Karpas-422 (cell line): ENCODE measurements around the gene EYA2. TPM values are rescaled to one million over a fixed set of nuclear protein-coding genes. Genes with fewer than 3 reads are reported as not detected.

Experiments
- DNase-seq: peaks from one replicate; pipeline ENCODE4 v3.0.0-alpha.2; 2015
- H2AFZ ChIP-seq: fragments of 200-600 bp; sonication (generic); 2 replicates; pipeline ENCODE4 v1.6.1; 2014; ENCODE audit warnings: antibody characterized with exemption, low read length, mixed read lengths
- H3K27ac ChIP-seq: fragments of 200-600 bp; sonication (generic); 2 replicates; pipeline ENCODE4 v1.5.1; 2014; ENCODE audit warnings: mild to moderate bottlenecking, low read length, moderate library complexity
- H3K27me3 ChIP-seq: fragments of 200-600 bp; sonication (generic); 2 replicates; pipeline ENCODE4 v1.6.1; 2014; ENCODE audit warnings: low read length, mixed read lengths
- H3K36me3 ChIP-seq: fragments of 200-600 bp; sonication (generic); 2 replicates; pipeline ENCODE4 v1.6.1; 2014; ENCODE audit warnings: low read length, mixed read lengths; ENCODE audit not compliant: insufficient read depth
- H3K4me1 ChIP-seq: fragments of 200-600 bp; sonication (generic); 2 replicates; pipeline ENCODE4 v1.6.1; 2014; ENCODE audit warnings: mild to moderate bottlenecking, low read length, mixed read lengths
- H3K4me2 ChIP-seq: fragments of 200-600 bp; sonication (generic); 2 replicates; pipeline ENCODE4 v1.6.1; 2014; ENCODE audit warnings: low read length, low read depth, mild to moderate bottlenecking; ENCODE audit not compliant: poor library complexity, severe bottlenecking
- H3K4me3 ChIP-seq: fragments of 200-600 bp; sonication (generic); 2 replicates; pipeline ENCODE4 v1.5.1; 2014; ENCODE audit warnings: mild to moderate bottlenecking, antibody characterized with exemption, low read length, mixed read lengths
- H3K79me2 ChIP-seq: fragments of 200-600 bp; sonication (generic); 2 replicates; pipeline ENCODE4 v1.6.1; 2014; ENCODE audit warnings: mild to moderate bottlenecking, low read length, mixed read lengths
- H3K9ac ChIP-seq: fragments of 200-600 bp; sonication (generic); 2 replicates; pipeline ENCODE4 v1.6.0; 2014; ENCODE audit warnings: low read length
- H3K9me2 ChIP-seq: fragments of 200-600 bp; sonication (generic), shearing (Covaris generic); replicated peaks from 2 replicates; pipeline ENCODE4 v1.6.0; 2014; ENCODE audit warnings: mild to moderate bottlenecking, low read length, moderate library complexity; ENCODE audit not compliant: insufficient read depth
- H3K9me3 ChIP-seq: fragments of 300-700, 200-600 bp; sonication (generic); 2 replicates; pipeline ENCODE4 v1.6.1; 2014; ENCODE audit warnings: low read length, mixed read lengths
- H4K20me1 ChIP-seq: fragments of 200-600 bp; sonication (generic); 2 replicates; pipeline ENCODE4 v1.6.1; 2014; ENCODE audit warnings: mild to moderate bottlenecking, antibody characterized with exemption, low read length, low read depth; ENCODE audit not compliant: insufficient read depth
- total RNA-seq: library from RNA; depleted of rRNA; stranded (reverse); fragments of >200 nt; shearing (Covaris generic); gene quantifications from 2 replicates; pipeline ENCODE4 v1.2.3, GENCODE V29; 2014; ENCODE audit warnings: low replicate concordance

Gene EYA2
- total RNA-seq, 1 experiment from 2014 or later, result not detected

GRCh38 chr20:47088335-47088734 lies 193.7 kb downstream of the EYA2 start:
- no peaks in the 10 kb centered on the region for H3K9me3 ChIP-seq
- no peak overlapping the region for H3K4me2 ChIP-seq
- no peaks in the 10 kb centered on the region for H3K79me2 ChIP-seq
- no peak overlapping the region for H3K9ac ChIP-seq
- no peaks in the 10 kb centered on the region for H3K4me1 ChIP-seq
- no peak overlapping the region for H3K4me3 ChIP-seq
- H3K27me3 ChIP-seq, result no peaks in the 10 kb centered on the region
- DNase-seq, result no peak
- H2AFZ ChIP-seq, result no peak overlapping the region
- H3K27ac ChIP-seq, result no peak overlapping the region
- no peaks in the 10 kb centered on the region for H3K9me2 ChIP-seq
- no peaks in the 10 kb centered on the region for H3K36me3 ChIP-seq
- H4K20me1 ChIP-seq, result no peaks in the 10 kb centered on the region

- Histone ChIP-seq H3K9me2 (no peaks in the 10 kb centered on the region), H3K4me1 (no peaks in the 10 kb centered on the region), H3K9me3 (no peaks in the 10 kb centered on the region), H4K20me1 (no peaks in the 10 kb centered on the region), H3K27me3 (no peaks in the 10 kb centered on the region), H3K4me3 (no peak overlapping the region), H2AFZ (no peak overlapping the region), H3K27ac (no peak overlapping the region), H3K4me2 (no peak overlapping the region), H3K79me2 (no peaks in the 10 kb centered on the region), H3K36me3 (no peaks in the 10 kb centered on the region), H3K9ac (no peak overlapping the region)
- DNase-seq, result no peak
Observed at GRCh38 chr20:47089151-47089550, 194.5 kb downstream of the EYA2 start.

- no peak overlapping the region for H3K4me3 ChIP-seq
- no peaks in the 10 kb centered on the region for H3K27me3 ChIP-seq
- H3K4me1 ChIP-seq, result no peaks in the 10 kb centered on the region
- H3K79me2 ChIP-seq, result no peaks in the 10 kb centered on the region
- H3K9me3 ChIP-seq, result no peaks in the 10 kb centered on the region
- no peaks in the 10 kb centered on the region for H4K20me1 ChIP-seq
- no peak for DNase-seq
- H3K9ac ChIP-seq, result no peak overlapping the region
- no peak overlapping the region for H3K27ac ChIP-seq
- H3K36me3 ChIP-seq, result no peaks in the 10 kb centered on the region
- no peak overlapping the region for H3K4me2 ChIP-seq
- H3K9me2 ChIP-seq, result no peaks in the 10 kb centered on the region
- no peak overlapping the region for H2AFZ ChIP-seq
Observed at GRCh38 chr20:47090835-47091234, 196.2 kb downstream of the EYA2 start.

DNA sequence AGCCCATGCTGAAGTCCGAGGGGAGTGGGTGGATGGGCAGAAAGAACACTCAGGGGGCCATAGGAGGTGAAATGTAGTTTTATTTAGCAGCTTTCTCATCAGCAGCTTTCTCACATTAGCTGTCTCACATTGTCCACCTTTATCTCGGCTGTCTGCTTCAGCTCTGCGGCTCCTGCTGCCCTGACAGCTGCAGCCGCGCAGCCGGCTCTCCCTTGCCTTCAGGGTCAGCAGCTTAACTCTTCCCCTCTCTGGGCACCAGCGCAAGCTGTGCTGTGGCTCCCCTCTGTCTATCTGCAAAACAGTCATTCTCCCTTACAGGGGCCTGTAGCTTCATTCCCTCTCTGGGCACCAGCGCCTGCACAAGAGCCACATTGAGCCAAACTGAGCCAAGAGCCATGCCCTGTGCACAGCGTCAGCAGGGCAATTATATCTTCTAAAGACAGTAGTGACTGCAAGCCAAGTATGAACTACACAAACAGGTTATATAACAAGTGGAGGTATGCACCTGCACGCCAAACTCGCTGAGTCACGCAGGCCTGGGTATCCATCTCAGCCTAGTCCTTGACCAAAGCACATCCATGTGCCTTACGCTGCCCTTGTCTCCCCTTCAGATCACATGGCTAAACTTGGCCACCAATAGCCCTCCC lies 198.8 kb downstream of the EYA2 start:
- Histone ChIP-seq H3K9me3 (no peaks in the 10 kb centered on the region), H3K4me1 (no peaks in the 10 kb centered on the region), H3K79me2 (no peaks in the 10 kb centered on the region), H4K20me1 (no peaks in the 10 kb centered on the region), H3K4me2 (no peak overlapping the region), H3K9me2 (no peaks in the 10 kb centered on the region), H3K9ac (no peak overlapping the region), H2AFZ (no peak overlapping the region), H3K36me3 (no peaks in the 10 kb centered on the region), H3K27me3 (no peaks in the 10 kb centered on the region), H3K4me3 (no peak overlapping the region), H3K27ac (no peak overlapping the region)
- no peak for DNase-seq

DNA sequence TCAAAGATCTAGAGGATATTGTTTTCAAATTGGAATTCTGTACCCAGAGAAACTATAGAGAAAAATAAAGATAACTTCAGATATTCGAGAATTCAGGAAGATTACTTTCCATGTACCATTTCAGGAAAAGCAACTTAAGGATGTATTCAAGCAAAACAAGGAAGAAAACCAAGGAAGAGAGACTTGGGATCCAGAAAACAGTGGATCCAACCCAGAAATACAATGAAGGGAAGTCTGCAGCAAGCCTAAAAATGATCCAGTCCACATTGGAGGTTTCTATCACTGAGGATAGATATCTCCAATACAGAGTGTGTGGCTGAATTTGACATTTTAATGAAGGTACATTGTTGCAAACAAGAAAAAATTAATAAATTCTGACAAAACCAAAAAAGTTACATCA lies 201.0 kb downstream of the EYA2 start:
- H3K27me3 ChIP-seq, result no peaks in the 10 kb centered on the region
- H3K9ac ChIP-seq, result no peak overlapping the region
- no peaks in the 10 kb centered on the region for H3K9me3 ChIP-seq
- H2AFZ ChIP-seq, result no peak overlapping the region
- no peaks in the 10 kb centered on the region for H3K79me2 ChIP-seq
- H3K4me1 ChIP-seq, result no peaks in the 10 kb centered on the region
- no peaks in the 10 kb centered on the region for H4K20me1 ChIP-seq
- no peak overlapping the region for H3K4me3 ChIP-seq
- no peak for DNase-seq
- H3K36me3 ChIP-seq, result no peaks in the 10 kb centered on the region
- H3K27ac ChIP-seq, result no peak overlapping the region
- H3K9me2 ChIP-seq, result no peaks in the 10 kb centered on the region
- no peak overlapping the region for H3K4me2 ChIP-seq

DNA sequence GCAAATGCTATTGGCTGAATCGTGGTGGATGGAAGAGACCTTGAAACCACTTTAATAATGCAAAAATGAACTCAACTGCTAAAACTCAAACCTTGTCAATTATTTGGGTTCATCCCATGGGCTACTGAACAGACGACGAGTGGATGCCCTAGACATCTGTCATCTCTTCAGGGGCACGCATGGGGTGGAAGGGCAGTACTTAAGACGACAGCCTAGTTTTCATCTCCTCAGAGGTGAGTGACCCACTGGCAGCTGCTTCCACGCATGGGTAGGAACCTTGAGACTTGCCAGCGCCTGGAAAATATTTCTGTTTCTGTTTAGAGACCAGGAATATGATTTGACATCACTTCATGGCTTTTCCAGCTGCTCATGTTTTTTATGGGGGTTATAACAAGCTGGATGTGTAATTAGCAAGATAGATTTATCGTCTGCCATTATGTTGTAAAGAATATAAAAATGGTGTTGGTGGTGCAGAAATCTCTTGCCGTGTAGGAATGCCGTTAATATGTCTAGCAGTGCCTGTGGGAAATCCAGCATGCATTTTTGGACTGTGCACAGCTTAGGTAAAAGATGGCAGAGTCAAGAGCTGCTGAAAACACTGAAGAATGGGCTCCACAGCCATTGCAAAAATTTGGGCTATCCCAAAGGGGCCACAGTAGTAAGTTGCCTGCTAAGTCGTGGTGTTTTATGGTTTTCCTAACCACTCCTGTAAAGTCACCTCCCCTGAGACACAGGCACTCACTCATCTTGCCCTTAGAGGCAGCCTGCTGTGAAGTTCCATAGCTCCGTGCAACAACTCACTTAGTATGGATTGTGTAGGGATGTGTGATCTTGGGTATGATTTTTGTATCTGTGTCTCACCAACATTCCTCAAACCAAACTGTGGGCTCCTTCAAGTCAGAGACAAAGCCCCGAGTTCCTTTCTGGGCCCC lies 203.3 kb downstream of the EYA2 start:
- Histone ChIP-seq H3K9ac (no peak overlapping the region), H3K4me3 (no peak overlapping the region)

DNA sequence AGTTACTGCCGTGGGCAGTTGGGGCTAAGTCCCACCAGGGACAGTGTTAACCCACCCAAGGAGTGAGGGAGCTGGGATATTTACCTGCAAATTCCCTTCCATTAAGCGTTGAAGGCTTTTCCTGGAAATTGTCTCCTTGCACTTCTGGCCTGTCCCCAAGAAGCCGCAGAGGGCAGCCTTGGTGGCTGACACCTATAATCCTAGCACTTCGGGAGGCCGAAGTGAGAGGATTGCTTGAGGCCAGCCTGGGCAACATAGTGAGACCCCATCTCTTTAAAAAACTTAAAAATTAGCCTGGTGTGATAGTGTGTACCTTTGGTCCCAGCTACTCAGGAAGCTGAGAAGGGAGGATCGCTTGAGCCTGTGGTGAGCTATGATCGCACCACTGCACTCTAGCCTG lies 204.4 kb downstream of the EYA2 start:
- Histone ChIP-seq H3K9ac (no peak overlapping the region), H3K36me3 (no peaks in the 10 kb centered on the region), H3K27ac (no peak overlapping the region), H3K79me2 (no peaks in the 10 kb centered on the region), H3K4me1 (no peaks in the 10 kb centered on the region), H3K4me3 (no peak overlapping the region), H3K9me3 (no peaks in the 10 kb centered on the region), H3K27me3 (no peaks in the 10 kb centered on the region), H3K9me2 (no peaks in the 10 kb centered on the region), H4K20me1 (no peaks in the 10 kb centered on the region), H2AFZ (no peak overlapping the region), H3K4me2 (no peak overlapping the region)
- DNase-seq, result no peak

More for the DNA sequence above, 203.3 kb downstream of the EYA2 start:
- H3K36me3 ChIP-seq, result no peaks in the 10 kb centered on the region
- H3K79me2 ChIP-seq, result no peaks in the 10 kb centered on the region
- no peak overlapping the region for H2AFZ ChIP-seq
- H3K4me1 ChIP-seq, result no peaks in the 10 kb centered on the region
- no peak overlapping the region for H3K4me2 ChIP-seq
- no peaks in the 10 kb centered on the region for H4K20me1 ChIP-seq
- no peaks in the 10 kb centered on the region for H3K9me2 ChIP-seq
- no peak overlapping the region for H3K27ac ChIP-seq
- DNase-seq, result no peak
- no peaks in the 10 kb centered on the region for H3K27me3 ChIP-seq
- H3K9me3 ChIP-seq, result no peaks in the 10 kb centered on the region

DNA sequence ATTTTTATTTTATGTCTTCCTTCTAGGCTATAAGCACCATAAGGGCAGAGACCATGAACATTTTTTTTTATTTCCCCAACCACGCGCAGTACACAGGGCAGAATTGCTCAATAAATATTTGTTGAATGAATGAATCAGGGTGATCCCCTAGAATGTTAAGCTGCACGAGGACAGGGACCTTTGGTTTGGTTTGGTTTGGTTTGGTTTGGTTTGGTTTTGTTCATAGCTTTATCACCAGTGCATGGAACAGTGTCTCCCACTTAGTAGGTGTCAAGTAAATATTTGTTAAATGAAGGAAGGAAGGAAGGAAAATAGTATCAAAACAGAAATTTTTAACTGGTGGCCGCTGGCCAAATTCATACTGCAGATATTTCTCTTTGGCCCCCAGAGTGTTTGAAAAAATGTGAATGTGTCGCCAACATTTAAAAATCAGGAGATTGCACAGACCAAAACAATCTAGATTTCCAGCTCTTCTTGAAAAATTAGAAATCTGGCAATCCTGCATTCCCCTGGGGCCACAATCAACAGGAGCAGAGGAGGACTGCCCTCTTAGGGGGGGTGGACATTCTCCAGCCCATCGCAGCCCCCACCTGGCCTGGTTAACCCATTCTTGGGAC lies 205.3 kb downstream of the EYA2 start:
- Histone ChIP-seq H3K27me3 (no peaks in the 10 kb centered on the region), H3K4me3 (no peak overlapping the region), H2AFZ (no peak overlapping the region), H3K79me2 (no peaks in the 10 kb centered on the region), H3K4me2 (no peak overlapping the region), H3K4me1 (no peaks in the 10 kb centered on the region), H3K9me3 (no peaks in the 10 kb centered on the region), H4K20me1 (no peaks in the 10 kb centered on the region), H3K27ac (no peak overlapping the region), H3K9me2 (no peaks in the 10 kb centered on the region), H3K36me3 (no peaks in the 10 kb centered on the region), H3K9ac (no peak overlapping the region)
- DNase-seq, result no peak
